Activated T-helper 2 cell treated with anti-CD3 and anti-CD28 coated beads, Interferon-gamma antibody, Interleukin-2, Interleukin-4, amounts not matched to agents 10 μg/mL and 5 μg/mL and 100 μg/mL, durations not matched to agents 14 hours and 24 hours and 36 hours (primary cell): ENCODE results near the gene PLOD2. TPM values are rescaled to one million over a fixed set of nuclear protein-coding genes. Genes with fewer than 3 reads are reported as not detected.

Experiments
- DNase-seq: peaks from one replicate; pipeline ENCODE4 v3.0.0; 2021; ENCODE audit warnings: low spot score
- H3K27ac Mint-ChIP-seq: one replicate; pipeline ENCODE4 v1.8.0; 2021; ENCODE audit warnings: mixed read lengths
- H3K27me3 Mint-ChIP-seq: one replicate; pipeline ENCODE4 v1.8.0; 2021; ENCODE audit warnings: low read depth, mixed read lengths
- H3K36me3 Mint-ChIP-seq: one replicate; pipeline ENCODE4 v1.8.0; 2021; ENCODE audit warnings: low read depth, mixed read lengths
- H3K4me1 Mint-ChIP-seq: one replicate; pipeline ENCODE4 v1.8.0; 2021; ENCODE audit warnings: low read depth, mixed read lengths
- H3K4me3 Mint-ChIP-seq: one replicate; pipeline ENCODE4 v1.8.0; 2021; ENCODE audit warnings: low read depth, mild to moderate bottlenecking, moderate library complexity, mixed read lengths
- H3K9me3 Mint-ChIP-seq: one replicate; pipeline ENCODE4 v1.8.0; 2021; ENCODE audit warnings: mixed read lengths
- intact Hi-C: fragments of 100-400 bp; cut with micrococcal nuclease; formaldehyde crosslinking; loops from one replicate; pipeline ENCODE4 v1.15.1; 2023
- total RNA-seq: library from RNA; stranded (reverse); gene quantifications from 2 replicates; pipeline ENCODE4 v1.2.3, GENCODE V29; 2022

PLOD2 gene
- total RNA-seq, 1 donor from 2014 or later: 2.2 TPM

DNA sequence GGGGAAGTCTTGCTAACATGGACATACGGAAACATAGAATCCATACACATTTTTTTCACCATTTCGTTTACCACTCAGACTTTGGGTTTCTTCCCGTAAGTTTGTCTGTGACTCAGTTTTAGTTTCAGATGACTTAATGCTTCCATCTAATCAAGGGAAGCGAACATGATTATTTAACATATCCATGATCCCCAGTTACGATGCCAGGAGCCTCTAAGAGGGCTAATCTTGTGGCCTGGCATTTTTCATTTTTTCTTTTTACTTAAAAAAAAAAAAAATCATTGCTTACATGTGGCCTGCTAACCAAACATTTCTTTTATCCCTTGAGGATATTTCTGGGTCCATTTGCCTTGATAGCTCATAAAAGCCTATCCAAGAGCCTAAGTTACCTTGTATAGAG, 20.2 kb upstream of the PLOD2 start:
- Mint-ChIP-seq H3K4me3 (no peak overlapping the region), H3K27ac (no peak overlapping the region), H3K27me3 (no peaks in the 10 kb centered on the region), H3K36me3 (no peaks in the 10 kb centered on the region), H3K9me3 (no peaks in the 10 kb centered on the region), H3K4me1 (no peaks in the 10 kb centered on the region)
- no peak for DNase-seq
- intact Hi-C loops: loop anchor here (10.0 kb wide), 1 partner anchor 394 kb away; no protein-coding TSS in a partner anchor

DNA sequence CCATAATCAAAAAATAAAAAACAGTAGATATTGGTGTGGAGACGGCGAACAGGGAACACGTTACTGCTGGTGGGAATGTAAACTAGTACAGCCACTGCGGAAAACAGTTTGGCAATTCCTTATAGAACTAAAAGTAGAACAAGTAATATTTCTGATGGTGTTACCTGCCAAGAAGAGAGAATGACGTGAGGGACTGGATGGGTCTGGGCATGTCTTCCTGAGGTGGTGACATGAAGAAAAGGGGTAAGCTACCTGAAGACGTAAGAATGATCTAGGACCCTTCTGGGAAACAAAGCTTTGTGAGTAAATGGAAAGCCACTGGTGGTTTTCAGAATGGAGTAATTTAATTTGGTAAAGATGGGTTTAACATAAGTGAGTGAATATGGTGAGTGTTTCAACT, 19.4 kb upstream of the PLOD2 start:
- Mint-ChIP-seq H3K36me3 (no peaks in the 10 kb centered on the region), H3K27ac (no peak overlapping the region), H3K4me1 (no peaks in the 10 kb centered on the region), H3K27me3 (no peaks in the 10 kb centered on the region), H3K9me3 (no peaks in the 10 kb centered on the region), H3K4me3 (no peak overlapping the region)
- DNase-seq: no peak
- intact Hi-C loops: loop anchor here (10.0 kb wide), 1 partner anchor 394 kb away; no protein-coding TSS in a partner anchor

DNA sequence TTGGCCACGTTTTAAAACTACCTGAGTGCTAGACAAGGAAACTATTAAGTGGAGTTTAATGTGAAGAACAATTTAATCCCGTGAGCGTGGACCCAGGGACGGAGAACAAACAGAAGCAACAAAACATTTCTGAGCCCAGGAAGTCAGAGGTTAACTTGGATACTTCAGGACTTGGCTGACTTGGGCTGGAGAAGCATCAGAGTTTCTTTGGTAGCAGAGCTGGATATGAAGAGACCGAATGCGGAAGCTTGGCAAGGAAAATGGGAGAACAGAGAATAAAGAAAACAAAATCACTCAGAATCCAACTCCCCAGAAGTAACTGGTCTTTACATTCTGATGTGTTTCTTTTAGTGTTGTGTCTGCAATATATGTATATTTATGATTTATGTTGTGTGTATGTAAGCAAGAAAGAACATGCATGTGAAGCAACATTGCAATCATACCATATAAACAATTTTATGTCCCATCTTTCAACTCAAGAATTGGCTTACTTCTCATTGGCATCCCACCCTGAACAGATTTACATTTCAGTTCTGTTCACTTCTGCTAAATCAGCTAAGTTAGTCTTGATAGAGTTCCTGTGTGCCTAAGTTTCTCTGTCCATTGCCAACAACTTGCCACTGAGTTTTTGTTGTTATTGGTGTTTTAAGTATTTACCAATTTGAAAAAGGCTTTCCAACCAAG, 17.2 kb upstream of the PLOD2 start:
- H3K4me1 Mint-ChIP-seq: no peaks in the 10 kb centered on the region
- intact Hi-C loops: no loop called here
- no peaks in the 10 kb centered on the region for H3K27me3 Mint-ChIP-seq
- H3K4me3 Mint-ChIP-seq: no peak overlapping the region
- no peaks in the 10 kb centered on the region for H3K36me3 Mint-ChIP-seq
- H3K27ac Mint-ChIP-seq: no peak overlapping the region
- DNase-seq: no peak
- H3K9me3 Mint-ChIP-seq: no peaks in the 10 kb centered on the region

DNA sequence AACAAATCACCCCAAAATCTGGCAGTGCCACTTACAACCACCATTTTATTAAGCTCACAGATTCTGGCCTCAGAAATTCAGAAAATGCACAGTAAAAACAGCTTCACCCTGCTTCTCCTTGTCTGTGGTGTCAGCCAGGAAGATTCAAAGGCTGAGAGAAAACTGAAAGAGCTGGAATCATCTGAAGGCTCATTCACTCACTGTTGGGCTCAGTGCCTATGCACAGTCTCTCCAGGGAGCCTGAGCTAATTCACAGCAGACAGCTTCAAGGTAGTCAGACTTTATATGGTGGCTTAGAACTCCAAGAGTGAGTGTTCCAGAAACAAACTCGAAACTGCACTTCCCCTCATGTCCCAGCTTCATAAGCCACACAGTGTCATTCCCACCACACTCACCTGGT, 16.5 kb upstream of the PLOD2 start:
- no peaks in the 10 kb centered on the region for H3K27me3 Mint-ChIP-seq
- no peak for DNase-seq
- H3K9me3 Mint-ChIP-seq: no peaks in the 10 kb centered on the region
- H3K4me1 Mint-ChIP-seq: no peaks in the 10 kb centered on the region
- no peak overlapping the region for H3K27ac Mint-ChIP-seq
- no peak overlapping the region for H3K4me3 Mint-ChIP-seq
- H3K36me3 Mint-ChIP-seq: no peaks in the 10 kb centered on the region
- intact Hi-C loops: no loop called here

- Mint-ChIP-seq H3K27ac (no peak overlapping the region), H3K4me1 (no peaks in the 10 kb centered on the region), H3K4me3 (no peak overlapping the region), H3K27me3 (no peaks in the 10 kb centered on the region), H3K36me3 (no peaks in the 10 kb centered on the region), H3K9me3 (no peaks in the 10 kb centered on the region)
- intact Hi-C loops: no loop called here
- no peak for DNase-seq
These were observed 16.1 kb upstream of the PLOD2 start for GRCh38 chr3:146177072-146177471.

DNA sequence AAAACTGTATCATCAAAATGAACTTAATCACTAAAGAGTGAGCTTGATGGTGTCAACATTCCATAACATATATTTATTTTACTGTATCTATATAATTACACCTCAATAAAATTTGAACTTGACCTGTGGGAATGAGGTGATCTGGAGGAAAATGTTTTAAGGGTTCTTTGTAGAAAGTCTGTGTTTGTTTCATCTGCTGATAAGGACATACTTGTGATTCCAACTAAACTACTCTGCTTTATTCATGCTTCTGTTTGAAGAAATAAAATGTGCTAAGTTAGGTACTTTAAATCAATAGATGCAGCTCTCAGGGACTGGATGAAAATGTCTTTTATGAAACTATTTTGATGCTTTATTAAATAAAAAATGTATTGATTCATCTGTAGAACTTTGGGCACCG, 11.6 kb upstream of the PLOD2 start:
- H3K27ac Mint-ChIP-seq: no peak overlapping the region
- H3K4me3 Mint-ChIP-seq: no peak overlapping the region
- H3K4me1 Mint-ChIP-seq: no peaks in the 10 kb centered on the region
- intact Hi-C loops: no loop called here
- DNase-seq: no peak
- H3K9me3 Mint-ChIP-seq: no peaks in the 10 kb centered on the region
- peaks cover 2% of the 10 kb centered on the region for H3K27me3 Mint-ChIP-seq
- no peaks in the 10 kb centered on the region for H3K36me3 Mint-ChIP-seq

- Mint-ChIP-seq H3K9me3 (no peaks in the 10 kb centered on the region), H3K27me3 (peaks cover 2% of the 10 kb centered on the region), H3K4me1 (no peaks in the 10 kb centered on the region), H3K4me3 (no peak overlapping the region), H3K36me3 (no peaks in the 10 kb centered on the region), H3K27ac (no peak overlapping the region)
- DNase-seq: no peak
- intact Hi-C loops: no loop called here
These were observed 9.6 kb upstream of the PLOD2 start for GRCh38 chr3:146170591-146170990.

GRCh38 chr3:146169891-146170290, 8.9 kb upstream of the PLOD2 start:
- intact Hi-C loops: no loop called here
- no peak for DNase-seq
- Mint-ChIP-seq H3K4me1 (no peaks in the 10 kb centered on the region), H3K9me3 (no peaks in the 10 kb centered on the region), H3K27ac (no peak overlapping the region), H3K4me3 (no peak overlapping the region), H3K36me3 (no peaks in the 10 kb centered on the region), H3K27me3 (peaks cover 8% of the 10 kb centered on the region)

- no peaks in the 10 kb centered on the region for H3K36me3 Mint-ChIP-seq
- H3K4me1 Mint-ChIP-seq: peaks cover 4% of the 10 kb centered on the region
- H3K4me3 Mint-ChIP-seq: no peak overlapping the region
- DNase-seq: no peak
- H3K27me3 Mint-ChIP-seq: peaks cover 31% of the 10 kb centered on the region
- no peak overlapping the region for H3K27ac Mint-ChIP-seq
- intact Hi-C loops: no loop called here
- no peaks in the 10 kb centered on the region for H3K9me3 Mint-ChIP-seq
These were observed 5.8 kb upstream of the PLOD2 start for GRCh38 chr3:146166826-146167225.

- H3K36me3 Mint-ChIP-seq: no peaks in the 10 kb centered on the region
- DNase-seq: no peak
- H3K27me3 Mint-ChIP-seq: peaks cover 35% of the 10 kb centered on the region
- H3K4me1 Mint-ChIP-seq: peaks cover 7% of the 10 kb centered on the region
- H3K9me3 Mint-ChIP-seq: no peaks in the 10 kb centered on the region
- H3K4me3 Mint-ChIP-seq: no peak overlapping the region
- intact Hi-C loops: no loop called here
- H3K27ac Mint-ChIP-seq: no peak overlapping the region
These were observed 5.4 kb upstream of the PLOD2 start for GRCh38 chr3:146166415-146166821.

DNA sequence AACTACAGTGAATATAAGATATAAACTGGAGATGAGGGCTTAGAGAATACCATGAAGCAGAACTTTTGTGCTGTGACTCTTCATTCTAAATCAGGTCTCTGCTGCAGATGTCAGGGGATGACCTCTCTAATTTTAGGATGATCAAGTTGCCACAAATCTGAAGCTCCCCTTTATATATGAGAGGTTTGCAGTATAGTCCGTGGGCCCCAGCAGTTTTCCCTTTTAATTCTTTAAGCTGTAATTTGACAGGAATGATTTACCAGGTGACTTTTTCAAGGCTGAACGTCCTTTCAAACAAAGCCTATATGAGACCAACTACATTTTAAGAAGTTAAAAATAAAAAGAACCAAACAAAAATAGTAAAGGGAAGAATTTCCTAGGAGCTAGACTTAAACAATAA, 4.9 kb upstream of the PLOD2 start:
- Mint-ChIP-seq H3K27ac (no peak overlapping the region), H3K4me1 (peaks cover 7% of the 10 kb centered on the region), H3K9me3 (no peaks in the 10 kb centered on the region), H3K4me3 (no peak overlapping the region), H3K27me3 (peaks cover 36% of the 10 kb centered on the region), H3K36me3 (no peaks in the 10 kb centered on the region)
- intact Hi-C loops: no loop called here
- DNase-seq: no peak

- DNase-seq: no peak
- peaks cover 40% of the 10 kb centered on the region for H3K27me3 Mint-ChIP-seq
- H3K27ac Mint-ChIP-seq: no peak overlapping the region
- H3K9me3 Mint-ChIP-seq: no peaks in the 10 kb centered on the region
- intact Hi-C loops: loop anchor here (5.0 kb wide), 1 partner anchor 387 kb away; no protein-coding TSS in a partner anchor
- peaks cover 10% of the 10 kb centered on the region for H3K4me1 Mint-ChIP-seq
- no peaks in the 10 kb centered on the region for H3K36me3 Mint-ChIP-seq
- H3K4me3 Mint-ChIP-seq: no peak overlapping the region
These were observed 4.2 kb upstream of the PLOD2 start for GRCh38 chr3:146164971-146165769.

DNA sequence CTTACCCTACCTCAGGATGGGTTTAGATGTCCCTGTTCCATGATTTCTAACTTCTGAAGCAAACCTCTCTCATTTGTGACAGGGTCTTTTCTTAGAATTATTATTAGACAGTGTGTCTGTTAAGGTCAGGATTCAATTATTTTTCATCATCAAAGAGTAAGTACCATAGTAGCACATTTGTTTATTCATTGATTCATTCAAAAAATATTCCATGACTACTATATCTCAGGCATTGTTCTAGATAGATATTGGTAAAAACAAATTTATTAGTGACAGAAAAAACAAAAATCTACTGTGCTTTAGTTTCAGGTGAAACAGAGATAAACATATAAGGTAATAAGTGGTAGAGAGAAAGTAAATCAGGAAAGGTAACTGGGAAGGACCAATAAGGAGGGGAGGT, 3.5 kb upstream of the PLOD2 start:
- H3K27me3 Mint-ChIP-seq: peaks cover 46% of the 10 kb centered on the region
- H3K27ac Mint-ChIP-seq: no peak overlapping the region
- H3K4me3 Mint-ChIP-seq: no peak overlapping the region
- H3K36me3 Mint-ChIP-seq: no peaks in the 10 kb centered on the region
- peaks cover 14% of the 10 kb centered on the region for H3K4me1 Mint-ChIP-seq
- no peaks in the 10 kb centered on the region for H3K9me3 Mint-ChIP-seq
- intact Hi-C loops: loop anchor here (5.0 kb wide), 1 partner anchor 388 kb away; no protein-coding TSS in a partner anchor
- no peak for DNase-seq
